Hematopoietic multipotent progenitor cell treated with erythropoietin and hydrocortisone succinate and interleukin-3 and kit ligand, for 6 days (in vitro differentiated cells): ENCODE data around the gene JPH2.
A peak's percentile ranks its signal among the peaks of the same experiment; 100 is the strongest.
"Not testable (repeated sequence)": the region's sequence is repeated elsewhere in the genome, so short reads cannot be mapped to it uniquely, and the experiment has no call there.

Source experiments
- DNase-seq: peaks from one replicate; pipeline ENCODE4 v3.0.0-alpha.2; 2015

The JPH2 gene

DNA sequence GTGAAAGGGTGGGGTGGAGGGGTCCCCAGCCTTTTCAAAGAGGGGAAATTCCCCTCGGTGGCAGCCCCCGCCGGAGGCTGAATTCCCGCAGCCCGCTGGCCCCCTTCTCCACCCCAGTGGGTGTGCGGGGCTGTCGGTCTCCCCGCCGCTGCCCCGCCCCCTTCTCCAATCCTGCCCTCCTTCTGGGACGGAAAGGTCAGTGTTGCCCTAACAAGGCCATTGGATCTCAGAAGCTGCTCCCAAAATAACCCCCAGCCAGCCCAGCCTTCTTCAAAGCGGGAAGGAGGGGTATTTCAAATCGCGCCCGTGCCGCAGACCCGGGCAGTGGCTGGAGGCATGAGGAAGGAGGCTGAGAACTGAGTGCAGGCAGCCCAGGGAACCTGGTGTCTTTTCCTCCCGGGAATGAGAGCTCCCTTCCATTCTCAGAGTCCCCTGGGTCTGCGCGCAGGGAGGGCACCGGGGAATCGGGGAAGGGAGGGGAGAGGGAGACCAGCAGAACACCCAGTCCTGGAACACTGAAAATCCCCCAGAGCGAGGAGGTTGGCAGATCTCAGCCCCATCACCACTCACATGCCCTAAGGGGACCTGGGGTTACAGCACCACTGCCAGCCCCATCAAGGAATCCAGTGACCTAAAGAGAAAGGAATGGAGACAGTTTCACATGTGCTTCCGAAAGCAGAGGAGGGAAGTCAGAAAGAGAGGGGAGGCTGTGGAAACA is at the start of gene JPH2:
JPH2 (minus strand) TSS at position 135 of the 718 bp plus-strand sequence. CDS start 483 bp downstream, outside the sequence.
- DNase-seq: no peak

DNA sequence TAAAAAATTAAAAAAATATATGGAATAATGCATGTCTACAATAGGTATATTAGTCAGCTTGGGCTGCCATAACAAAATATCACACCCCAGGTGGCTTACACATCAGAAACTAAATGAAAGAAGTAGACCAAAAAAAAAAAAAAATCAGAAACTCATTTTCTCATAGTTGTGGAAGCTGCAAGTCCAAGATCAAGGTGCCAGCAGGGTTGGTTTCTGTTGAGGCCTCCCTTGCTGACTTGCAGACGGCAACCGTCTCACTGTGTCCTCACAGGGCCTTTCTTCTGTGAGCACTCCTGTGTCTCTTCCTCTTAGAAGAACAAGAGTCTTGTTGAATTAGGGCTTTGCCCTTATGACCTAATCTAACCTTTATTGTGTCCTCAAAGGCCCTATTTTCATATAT is 48.7 kb upstream of the JPH2 start:
- no peak for DNase-seq

- no peak for DNase-seq
Measured at GRCh38 chr20:44234566-44235317, 47.8 kb upstream of the JPH2 start.

DNA sequence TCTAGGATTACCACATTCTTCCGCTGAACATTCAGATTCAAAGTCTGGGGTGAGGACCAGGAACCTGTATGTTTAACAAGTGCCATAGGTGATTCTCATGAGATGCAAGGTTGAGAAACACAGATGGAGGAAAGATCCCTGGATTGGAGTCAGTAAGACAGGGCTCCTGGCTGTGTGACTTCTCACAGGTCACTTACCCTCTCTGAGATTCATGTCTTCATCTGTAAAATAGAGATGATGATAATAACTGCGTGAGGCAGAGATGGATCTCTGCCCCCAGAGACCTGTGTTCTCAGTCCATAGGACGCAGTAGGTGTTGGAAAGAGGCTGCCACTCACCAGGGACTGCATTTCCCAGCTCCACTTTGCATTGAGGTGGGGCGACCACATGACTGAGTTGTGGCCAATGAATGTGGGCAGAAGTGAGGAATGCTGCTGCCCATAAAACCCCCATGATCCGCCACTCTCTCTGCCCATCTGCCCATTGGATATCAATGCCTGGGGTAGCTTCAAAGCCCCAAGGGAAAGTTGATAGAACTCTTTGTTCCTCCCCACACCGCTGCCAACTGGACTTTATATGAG is 46.5 kb upstream of the JPH2 start:
- DNase-seq: no peak

- DNase-seq: not testable (repeated sequence)
Measured at GRCh38 chr20:44232469-44232856, 45.5 kb upstream of the JPH2 start.

DNA sequence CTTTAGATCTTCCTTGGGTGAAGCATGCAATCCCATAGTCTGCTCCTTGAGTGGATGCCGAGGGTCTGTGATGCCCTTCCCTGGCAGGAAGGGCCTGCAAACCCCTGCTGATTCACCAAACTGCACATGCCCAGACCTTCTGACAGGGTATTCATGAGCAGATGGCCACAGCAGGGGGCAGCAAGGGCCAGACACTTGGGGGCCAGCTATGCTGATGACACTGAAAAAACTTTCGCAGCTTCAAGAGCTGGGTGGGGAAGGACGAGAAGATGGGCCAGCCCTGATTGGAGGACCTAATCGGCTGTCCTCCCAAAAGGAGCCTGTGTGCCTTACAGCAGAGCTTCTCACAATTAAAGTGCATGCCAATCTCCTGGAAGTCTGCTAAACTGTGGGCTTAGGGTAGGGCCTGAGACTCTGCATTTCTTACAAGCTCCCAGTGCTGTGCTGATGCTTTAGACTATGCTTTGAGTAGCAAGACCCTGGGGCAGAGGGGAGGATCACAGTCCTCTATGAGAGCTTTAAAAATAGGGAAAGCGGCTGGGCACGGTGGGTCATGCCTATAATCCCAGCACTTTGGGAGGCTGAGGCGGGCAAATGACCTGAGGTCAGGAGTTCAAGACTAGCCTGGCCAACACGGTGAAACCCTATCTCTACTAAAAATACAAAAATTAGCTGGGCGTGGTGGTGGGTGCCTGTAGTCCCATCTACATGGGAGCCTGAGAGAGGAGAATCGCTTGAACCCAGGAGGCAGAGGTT is 44.9 kb upstream of the JPH2 start:
- DNase-seq: no peak

DNA sequence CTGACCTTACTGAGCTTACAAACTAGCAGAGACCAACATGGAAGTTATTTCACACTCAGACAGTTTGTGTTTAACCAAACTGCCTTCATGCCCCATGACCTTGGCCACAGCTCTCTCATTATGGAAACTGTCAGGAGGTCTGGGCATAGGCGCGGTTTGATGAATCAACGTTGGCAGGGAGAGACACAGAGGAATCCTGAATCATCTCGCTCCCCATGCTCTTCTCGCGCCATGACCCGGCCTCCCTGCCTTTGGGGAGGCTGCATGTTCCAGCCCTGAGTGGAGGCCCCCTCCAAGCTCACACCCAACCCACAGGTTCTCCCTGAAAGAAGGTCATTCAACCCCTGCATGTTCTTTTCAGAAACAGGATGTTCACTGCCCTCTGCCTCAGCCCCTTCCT is 44.2 kb upstream of the JPH2 start:
- DNase-seq: no peak

- DNase-seq: no peak
Measured at GRCh38 chr20:44228465-44229258, 41.7 kb upstream of the JPH2 start.

GRCh38 chr20:44224637-44225036 is 37.6 kb upstream of the JPH2 start:
- DNase-seq: peak; percentile 61

DNA sequence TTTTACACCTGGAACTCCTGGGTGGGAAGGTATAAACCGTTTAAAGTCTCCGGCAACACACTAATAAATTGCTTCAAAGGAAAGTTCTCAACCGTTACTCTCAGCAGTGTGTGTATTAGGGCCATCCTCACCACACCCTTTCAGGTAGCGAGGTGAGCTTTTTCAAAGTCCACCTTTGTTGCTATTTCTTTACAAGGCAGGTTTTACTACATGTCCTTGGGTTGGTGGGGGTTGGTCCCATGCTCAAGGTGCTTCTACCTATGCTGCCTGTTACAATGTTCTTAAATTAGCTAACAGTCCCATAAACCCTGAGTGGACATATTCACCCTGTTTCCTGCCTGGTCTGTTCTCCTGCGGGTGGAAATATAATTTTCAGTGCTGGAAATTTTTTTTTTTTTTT is 36.7 kb upstream of the JPH2 start:
- no peak for DNase-seq

DNA sequence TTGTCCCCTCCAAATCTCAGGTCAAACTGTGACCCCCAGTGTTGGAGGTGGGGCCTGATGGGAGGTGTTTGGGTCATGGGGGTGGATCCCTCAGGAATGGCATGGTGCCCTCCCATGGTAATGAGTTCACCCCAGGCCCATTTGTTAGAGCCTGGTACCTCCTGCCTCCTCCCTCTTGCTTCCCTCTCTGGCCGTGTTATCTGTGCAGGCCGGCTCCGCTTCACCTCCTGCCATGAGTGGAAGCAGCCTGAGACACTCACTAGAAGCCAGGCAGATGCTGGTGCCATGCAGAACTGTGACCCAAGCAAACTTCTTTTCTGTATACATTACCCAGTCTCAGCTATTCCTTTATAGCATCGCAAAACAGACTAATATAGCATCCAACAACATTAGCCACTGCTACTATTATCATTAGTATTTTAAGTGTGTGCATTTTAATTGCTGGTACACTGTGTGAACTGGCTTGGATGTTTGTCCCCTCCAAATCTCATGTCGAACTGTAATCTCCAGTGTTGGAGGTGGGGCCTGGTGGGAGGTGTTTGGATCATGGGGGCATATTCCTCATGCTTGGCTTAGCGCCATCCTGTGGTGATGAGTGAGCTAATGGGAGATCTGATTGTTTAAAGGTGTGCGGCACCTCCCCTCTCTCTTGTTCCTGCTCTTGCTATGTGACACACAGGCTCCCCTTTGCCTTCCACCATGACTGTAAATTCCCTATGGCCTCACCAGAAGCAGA is 35.8 kb upstream of the JPH2 start:
- peak; percentile 34 for DNase-seq

DNA sequence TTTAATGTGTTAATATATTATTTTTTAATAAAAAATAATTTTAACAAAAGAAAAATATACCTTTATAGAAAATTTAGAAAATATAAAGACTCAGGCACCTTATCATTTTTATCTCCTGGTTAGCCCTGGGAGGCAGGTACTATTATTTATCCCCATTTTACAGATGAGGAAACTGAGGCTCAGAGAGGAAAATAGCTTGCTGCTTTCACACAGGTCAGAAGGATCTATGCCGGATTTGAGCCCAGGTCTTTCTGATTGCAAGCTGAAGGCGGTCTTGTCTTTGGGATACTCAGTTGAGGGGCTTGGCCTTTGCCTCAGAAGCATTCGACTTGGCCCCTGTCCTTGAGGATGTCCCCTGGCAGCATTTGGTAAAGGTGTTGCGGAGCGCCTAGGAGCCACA is 35.0 kb upstream of the JPH2 start:
- DNase-seq: no peak

DNA sequence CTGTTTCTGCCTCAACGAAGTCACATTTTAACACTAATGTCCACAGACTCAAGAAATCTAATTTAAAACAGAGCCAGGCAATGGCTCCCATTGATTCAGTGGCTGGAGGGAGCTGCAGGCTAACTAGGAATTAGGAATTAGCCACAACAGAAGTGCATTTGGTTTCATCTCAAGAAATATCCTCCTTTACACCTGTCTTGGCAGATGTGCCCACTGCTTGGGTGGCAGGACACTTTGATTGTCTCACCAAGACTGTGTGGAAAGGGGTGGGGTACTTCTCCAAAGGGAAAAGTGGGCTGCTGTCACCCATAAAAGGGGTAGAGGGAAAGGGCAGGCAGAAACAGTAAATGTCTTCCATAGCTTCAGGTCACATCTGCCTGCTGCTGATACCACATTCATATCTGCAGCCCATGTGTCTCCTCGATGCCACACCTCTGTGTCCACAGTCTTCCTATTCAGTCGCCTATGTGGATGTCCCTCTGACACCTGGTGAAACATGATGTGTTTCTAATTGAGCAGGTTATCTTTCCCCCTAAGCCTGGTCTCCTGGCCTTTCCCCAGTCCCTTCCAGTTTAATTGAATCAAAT is 34.5 kb upstream of the JPH2 start:
- peak; percentile 78 for DNase-seq

- DNase-seq: no peak
Measured at GRCh38 chr20:44219791-44220190, 32.8 kb upstream of the JPH2 start.

DNA sequence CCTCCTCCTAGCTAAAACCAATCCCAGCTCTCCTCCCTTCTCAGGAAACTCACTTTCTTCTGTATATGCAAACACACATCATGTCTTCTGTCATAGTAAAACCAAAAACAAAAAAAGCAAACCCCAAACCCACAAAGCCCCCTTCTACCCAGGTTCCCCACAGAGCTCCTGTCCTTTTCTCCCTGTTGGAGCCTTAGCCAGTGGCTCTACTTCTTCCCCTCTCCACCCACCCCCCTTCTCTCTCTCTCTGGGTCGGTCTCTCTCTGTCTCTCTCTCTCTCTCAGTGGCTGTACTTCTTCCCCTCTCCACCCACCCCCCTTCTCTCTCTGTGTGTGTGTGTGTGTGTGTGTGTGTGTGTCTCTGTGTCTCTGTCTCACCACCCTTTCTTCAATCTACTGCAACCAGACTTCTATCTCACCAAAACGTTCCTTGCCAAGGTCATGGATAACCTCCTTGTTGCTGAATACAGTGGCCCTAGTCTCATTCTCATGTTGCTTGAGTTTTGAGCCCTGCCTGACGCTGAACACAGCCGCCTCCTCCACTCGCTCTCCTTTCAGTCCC is 32.3 kb upstream of the JPH2 start:
- peak; percentile 73 for DNase-seq

- DNase-seq: no peak
Measured at GRCh38 chr20:44218446-44218845, 31.5 kb upstream of the JPH2 start.

GRCh38 chr20:44217342-44218092 is 30.5 kb upstream of the JPH2 start:
- DNase-seq: peak; percentile 92

DNA sequence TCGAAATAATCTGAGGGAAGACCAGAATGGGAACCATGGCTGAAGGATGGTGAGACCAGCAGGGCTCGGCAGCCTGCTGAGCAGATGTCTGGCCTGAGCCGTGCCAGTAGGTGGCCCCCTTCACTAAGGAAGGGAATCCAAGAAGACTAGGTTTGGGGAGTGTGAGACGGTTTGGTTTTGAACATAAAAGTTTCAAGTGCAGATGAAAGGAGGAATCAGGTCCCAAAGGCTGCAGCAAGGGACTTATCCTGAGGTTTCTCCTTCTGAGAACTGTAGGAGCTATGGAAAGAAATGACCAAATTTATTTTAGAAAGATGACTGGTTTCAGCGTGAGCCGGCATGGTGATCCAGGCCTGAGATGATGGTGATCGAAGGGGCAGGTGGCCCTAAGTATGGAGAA is 28.1 kb upstream of the JPH2 start:
- peak; percentile 90 for DNase-seq

DNA sequence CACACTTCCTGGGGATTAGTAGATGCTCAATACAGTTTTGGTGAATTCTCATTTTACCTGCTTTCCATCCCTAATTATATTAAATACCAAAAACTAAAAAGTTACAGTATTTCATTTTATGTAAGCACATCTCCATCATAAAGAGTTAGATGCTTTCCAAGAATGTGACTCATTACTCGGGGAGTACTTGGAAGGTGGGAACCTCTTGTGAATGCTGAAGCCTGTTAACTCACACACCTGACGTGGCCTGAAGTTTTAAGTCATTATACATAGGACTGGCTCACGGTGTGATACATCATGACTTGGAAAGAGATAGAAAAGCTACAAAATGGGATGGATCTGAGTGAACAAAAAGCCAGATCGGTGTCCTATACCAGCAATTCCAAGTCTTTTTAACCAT is 25.8 kb upstream of the JPH2 start:
- no peak for DNase-seq
